Kasumi-1 (cell line): ENCODE data around the gene ATP13A1.

Source experiments
- DNase-seq, 2 experiments: peaks; one replicate each; lab custom pipeline; 2025; lab: John Stamatoyannopoulos, UW

Gene ATP13A1

GRCh38 chr19:19662871-19663255 is 613 bp downstream of the ATP13A1 start:
- DNase-seq = peak; percentile 43 to 45

- DNase-seq = no peak
Measured at GRCh38 chr19:19662344-19662743, 1.1 kb downstream of the ATP13A1 start.

- DNase-seq = peak; percentile 52 to 69
Measured at GRCh38 chr19:19661675-19662251, 1.7 kb downstream of the ATP13A1 start.

- DNase-seq = no peak
Measured at GRCh38 chr19:19661141-19661674, 2.3 kb downstream of the ATP13A1 start.

DNA sequence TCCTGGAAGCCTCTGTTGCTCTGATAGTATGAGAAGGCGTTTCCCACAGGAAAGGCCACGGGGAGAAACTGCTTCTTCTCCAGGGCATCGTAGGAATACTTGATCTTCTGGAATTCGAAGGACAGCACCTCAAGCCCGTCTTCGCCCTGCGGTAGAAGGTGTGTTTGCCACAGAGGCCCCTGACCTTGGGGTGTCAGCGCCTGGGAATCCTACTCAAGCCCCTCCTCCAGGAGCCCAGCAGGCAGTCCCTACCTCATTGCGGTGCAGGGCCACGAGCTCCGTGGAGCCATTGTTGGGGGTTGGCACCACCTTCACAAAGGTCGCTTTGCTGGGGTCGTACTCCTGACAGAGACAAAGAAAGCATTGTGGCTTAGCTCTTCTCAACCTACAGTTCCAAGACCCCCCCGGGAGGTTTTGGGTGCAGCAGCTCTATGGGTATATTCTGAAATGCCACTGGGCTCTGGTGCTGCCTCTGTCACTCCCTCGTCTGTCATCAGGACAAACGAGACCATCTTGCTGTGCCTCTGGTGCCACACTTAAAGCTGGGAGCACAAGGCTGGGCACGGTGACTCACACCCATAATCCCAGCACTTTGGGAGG is 3.7 kb downstream of the ATP13A1 start:
- no peak for DNase-seq

DNA sequence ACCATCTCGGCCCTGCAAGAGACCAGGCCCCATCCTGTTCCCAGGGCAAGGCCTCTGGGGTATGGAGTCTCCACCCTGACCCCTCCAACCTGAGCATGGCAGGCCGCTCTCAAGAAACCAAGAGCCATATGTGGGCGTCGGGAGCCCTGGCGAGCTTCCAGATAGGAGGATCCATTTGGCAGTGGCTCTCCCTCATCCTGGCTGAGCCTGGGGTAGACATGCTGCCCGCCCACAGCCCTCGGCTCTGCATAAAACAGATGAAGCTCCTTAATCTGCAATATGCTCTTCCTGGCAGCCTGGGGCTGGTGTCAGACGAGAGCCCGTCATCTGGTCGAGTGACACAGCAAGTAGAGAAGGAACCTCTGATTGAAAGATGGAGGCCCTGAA is 6.1 kb downstream of the ATP13A1 start:
- DNase-seq = no peak

DNA sequence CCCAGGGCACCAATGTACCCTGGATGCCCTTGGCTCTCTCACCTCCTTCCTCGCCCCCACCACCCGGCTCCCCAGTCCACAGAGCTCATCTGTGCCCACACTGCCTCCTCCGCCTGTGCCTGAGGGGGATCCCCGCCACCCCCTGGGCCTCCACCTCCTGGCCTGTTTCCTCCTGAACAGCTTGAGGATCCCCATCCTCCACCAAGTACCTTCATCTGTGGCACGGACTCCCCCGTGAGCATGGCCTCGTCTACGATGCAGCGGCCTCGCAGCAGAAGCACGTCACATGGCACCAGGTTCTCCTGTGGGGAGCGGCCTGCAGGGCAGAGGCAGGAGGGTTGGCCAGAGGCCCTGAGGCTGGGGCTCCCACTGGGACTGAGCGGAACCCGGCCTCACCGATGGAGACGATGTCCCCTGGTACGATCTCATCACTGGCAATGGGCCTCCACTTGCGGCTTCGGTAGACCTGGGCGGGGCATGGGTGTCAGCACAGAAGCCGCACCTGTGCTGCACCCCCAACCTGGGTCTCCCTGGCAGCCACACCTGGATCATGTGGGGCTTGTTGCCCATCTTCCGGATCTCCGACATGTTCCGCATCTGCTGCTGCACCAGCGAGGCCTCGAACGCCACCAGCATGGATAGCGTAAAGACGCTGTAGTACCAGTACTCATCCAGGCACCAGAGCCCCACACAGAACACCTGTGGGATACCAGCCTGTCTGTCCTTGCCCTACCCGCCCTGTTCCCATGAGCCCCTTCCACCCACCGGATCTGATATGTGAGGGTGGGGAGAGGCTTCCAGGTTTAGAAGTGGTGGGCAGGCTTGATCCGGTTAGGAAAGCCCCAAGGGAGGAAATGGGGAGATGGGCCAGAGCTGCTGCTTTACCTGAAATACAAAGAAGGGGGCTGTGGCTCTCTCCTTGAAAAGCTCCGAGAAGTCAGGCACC is 6.8 kb downstream of the ATP13A1 start:
- no peak for DNase-seq

- DNase-seq = no peak
Measured at GRCh38 chr19:19655641-19656343, 7.7 kb downstream of the ATP13A1 start.

GRCh38 chr19:19655051-19655594 is 8.4 kb downstream of the ATP13A1 start:
- DNase-seq = no peak

GRCh38 chr19:19654441-19654840 is 9.0 kb downstream of the ATP13A1 start:
- no peak for DNase-seq

- no peak for DNase-seq
Measured at GRCh38 chr19:19653597-19654147, 9.8 kb downstream of the ATP13A1 start.

DNA sequence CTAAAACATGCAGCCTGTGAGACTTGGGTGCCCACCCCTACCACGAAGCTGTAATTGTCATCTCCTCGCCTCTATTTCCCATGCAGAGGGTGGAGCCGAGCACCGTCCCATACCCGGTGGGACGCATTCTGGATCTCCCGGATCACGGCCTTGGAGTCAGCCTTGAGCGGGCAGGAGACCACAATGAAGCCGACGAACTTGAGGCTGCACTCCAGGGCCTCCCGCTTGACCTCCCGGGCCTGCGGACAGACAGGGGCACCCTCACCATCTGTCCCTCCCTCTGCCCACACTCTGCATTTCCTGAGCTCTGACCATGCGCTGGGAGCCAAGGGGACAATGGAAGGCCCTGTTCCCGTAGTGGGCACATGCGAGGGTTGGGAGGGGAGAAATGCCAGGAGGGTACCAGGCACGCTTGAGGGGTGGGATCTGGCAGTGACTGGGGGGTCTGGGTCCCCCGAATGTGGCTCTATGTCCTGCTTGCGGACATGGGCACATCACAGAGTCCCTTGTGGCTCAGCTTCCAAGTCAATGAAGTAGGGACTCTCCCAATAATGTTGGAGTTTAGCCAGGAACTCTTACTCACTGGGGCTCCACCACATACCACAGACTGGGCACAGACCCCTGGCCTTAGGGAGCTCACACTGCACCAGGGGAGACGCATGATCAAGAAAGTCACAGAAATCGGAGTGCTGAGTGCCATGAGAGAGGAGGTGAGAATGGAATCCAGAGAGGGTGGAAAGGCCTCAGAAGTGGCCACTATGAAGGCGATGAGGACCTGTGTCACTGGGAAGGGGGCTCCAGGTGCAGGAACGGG is 10.8 kb downstream of the ATP13A1 start:
- DNase-seq = no peak

- no peak for DNase-seq
Measured at GRCh38 chr19:19651076-19651475, 12.4 kb downstream of the ATP13A1 start.

- DNase-seq = peak; percentile 28 to 43
Measured at GRCh38 chr19:19650331-19650730, 13.1 kb downstream of the ATP13A1 start.

GRCh38 chr19:19649580-19649995 is 13.9 kb downstream of the ATP13A1 start:
- DNase-seq = no peak

DNA sequence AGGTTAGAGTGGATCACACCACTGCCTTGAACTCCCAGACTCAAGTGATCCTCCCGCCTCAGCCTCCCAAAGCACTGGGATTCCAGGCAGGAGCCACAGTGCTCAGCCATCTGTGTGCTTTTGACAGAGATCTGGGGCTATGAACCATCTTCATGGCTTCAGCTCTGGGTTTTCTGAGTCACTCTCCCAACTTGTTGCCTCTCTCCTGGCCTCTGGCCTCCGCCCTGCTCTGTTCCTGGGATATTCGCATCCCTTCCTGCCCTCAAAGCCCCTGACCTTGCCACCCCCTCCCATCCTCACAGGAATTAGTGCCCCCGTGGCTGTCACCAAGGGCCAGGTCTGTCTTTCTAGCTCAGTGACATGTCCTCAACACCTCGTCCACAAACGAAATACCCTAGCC is 14.3 kb downstream of the ATP13A1 start:
- DNase-seq = no peak

DNA sequence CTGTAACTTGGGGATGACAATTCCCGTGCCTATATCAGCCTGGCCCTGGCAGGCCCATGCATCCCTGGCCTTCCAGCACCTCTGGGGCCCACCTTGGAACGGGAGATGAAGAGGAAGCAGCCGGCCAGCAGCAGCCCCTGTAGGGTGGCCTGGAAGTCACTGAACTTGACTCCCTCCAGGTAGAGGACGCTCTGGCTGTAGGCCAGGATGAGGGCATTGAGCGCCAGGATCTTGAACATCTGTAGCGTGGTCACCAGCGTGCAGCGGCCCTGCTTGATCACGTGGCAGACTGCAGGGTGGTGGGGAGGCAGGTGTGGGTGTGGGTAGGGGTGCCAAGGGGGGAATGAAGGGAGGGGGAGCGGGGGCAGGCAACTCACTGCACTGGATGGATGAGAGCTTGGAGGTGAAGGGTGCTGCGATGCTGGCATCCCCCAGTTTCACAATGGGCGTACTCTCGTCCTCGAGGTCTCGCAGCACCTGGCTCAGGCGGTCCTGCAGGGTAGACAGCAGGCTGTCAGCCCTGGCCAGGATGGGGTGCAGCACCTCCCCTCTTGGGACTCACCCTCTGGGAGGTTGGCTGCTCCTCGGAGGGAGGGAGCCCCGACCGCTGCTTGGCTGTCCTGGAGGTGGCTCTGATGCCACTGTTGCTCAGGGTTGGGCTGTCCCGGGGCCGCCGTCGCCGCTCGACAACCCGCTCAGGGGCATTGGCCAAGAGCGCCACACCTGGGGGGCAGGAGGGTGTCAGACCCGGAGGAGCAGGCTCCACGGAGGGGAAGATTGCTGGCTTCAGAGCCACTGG is 16.2 kb downstream of the ATP13A1 start:
- no peak for DNase-seq

DNA sequence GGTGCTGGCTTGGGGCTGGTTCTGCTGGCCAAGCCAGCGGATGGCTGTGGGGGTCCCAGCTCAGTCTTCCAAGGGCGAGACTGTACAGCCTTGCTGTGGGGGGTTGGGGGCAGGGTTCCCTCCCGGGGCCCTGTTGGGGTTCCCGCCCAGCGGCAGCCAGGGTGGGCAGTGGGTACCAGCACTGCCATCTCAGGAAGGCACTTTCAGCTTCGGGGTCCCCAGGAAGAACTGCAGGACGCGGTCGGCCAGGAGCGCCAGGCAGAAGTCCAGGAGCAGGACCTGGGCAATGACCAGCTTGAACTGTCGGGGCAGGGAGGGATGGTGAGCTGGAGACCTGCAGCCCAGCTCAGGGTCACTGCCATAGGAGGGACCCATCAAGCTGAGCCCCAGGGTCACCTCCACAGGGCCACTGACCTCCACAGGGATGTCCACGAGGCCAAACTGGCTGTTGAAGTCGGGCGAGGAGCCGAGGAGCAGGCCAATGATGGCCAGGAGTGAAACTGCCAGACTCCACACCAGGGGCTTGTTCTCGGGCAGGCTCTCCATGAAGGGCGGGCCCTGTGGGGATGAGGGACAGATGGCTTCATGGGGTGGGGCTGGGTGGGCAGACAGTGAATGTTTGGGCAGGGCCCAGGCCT is 18.1 kb downstream of the ATP13A1 start:
- no peak for DNase-seq

- DNase-seq = no peak
Measured at GRCh38 chr19:19644054-19644388, 19.5 kb downstream of the ATP13A1 start.
